ENCODE results near the gene TUBG2.

TUBG2 gene

GRCh38 chr17:42691021-42691545 is 32.0 kb downstream of the TUBG2 start:
- Histone ChIP-seq H2AK5ac (ENCODE audit: low read length) (no peak overlapping the region), H3K27ac (ENCODE audit: low read depth, low read length) (no peak overlapping the region), H3K4me2 (ENCODE audit: low read length) (no peak overlapping the region), H3K18ac (ENCODE audit: low read length) (no peak overlapping the region), H3K27me3 (ENCODE audit: insufficient read depth, low read length) (no peaks in the 10 kb centered on the region), H2AFZ (ENCODE audit: insufficient read depth, low read length, poor library complexity) (no peak overlapping the region), H2BK5ac (ENCODE audit: low read depth, low read length, poor library complexity) (no peak overlapping the region), H2BK12ac (ENCODE audit: low read length) (no peak overlapping the region), H2BK120ac (ENCODE audit: insufficient read depth, low read length, poor library complexity) (no peak overlapping the region), H3K23ac (ENCODE audit: low read length) (no peak overlapping the region), H3K14ac (ENCODE audit: low read length) (no peak overlapping the region), H3K4me3 (ENCODE audit: low read depth, low read length) (no peak overlapping the region), H3K4ac (ENCODE audit: low read depth, low read length) (no peak overlapping the region), H4K91ac (ENCODE audit: low read depth, low read length) (no peak overlapping the region), H3K36me3 (ENCODE audit: control insufficient read depth in 1 of 2, insufficient read depth in 2 of 2, low read length in 2 of 2) (peaks cover 0 to 2% of the 10 kb centered on the region in 2 experiments), H3K4me1 (ENCODE audit: control insufficient read depth in 1 of 2, insufficient read depth in 2 of 2, low read length in 2 of 2) (peaks cover 4% of the 10 kb centered on the region in 2 experiments), H3K79me2 (ENCODE audit: control insufficient read depth, insufficient read depth, low read length, poor library complexity) (no peaks in the 10 kb centered on the region), H4K8ac (ENCODE audit: low read depth, low read length) (no peak overlapping the region), H4K12ac (ENCODE audit: low read depth, low read length) (no peak overlapping the region), H3K9ac (ENCODE audit: low read length) (no peak overlapping the region), H3K9me3 (ENCODE audit: insufficient read depth, low read depth, low read length) (peaks cover 2% of the 10 kb centered on the region), H3K79me1 (ENCODE audit: low read length) (no peaks in the 10 kb centered on the region)
- DNase-seq = no peak
- WGBS (ENCODE audit: extremely low coverage, insufficient coverage, insufficient read length) = no CpG with 5 or more reads among the region's 12 CpGs

DNA sequence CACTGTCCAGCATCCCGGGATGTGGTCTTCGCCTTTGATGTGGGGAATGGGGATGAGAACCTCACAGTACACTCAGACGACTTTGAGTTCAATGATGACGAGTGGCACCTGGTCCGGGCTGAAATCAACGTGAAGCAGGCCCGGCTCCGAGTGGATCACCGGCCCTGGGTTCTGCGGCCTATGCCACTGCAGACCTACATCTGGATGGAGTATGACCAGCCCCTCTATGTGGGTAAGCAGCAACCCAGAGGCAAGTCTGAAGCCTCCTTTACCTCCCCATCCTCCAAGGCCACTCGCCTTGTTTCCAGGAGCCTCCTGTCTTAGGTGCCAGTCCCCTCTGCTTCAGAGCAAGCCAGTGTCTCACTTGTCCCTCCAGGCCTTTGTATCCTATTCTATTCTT is 33.4 kb downstream of the TUBG2 start:
- H3K79me2 ChIP-seq (ENCODE audit: control insufficient read depth, insufficient read depth, low read length, poor library complexity) = no peaks in the 10 kb centered on the region
- WGBS (ENCODE audit: extremely low coverage, insufficient coverage, insufficient read length) = no CpG with 5 or more reads among the region's 11 CpGs
- peaks cover 3% of the 10 kb centered on the region for H3K9me3 ChIP-seq (ENCODE audit: insufficient read depth, low read depth, low read length)
- no peak overlapping the region for H4K12ac ChIP-seq (ENCODE audit: low read depth, low read length)
- no peak overlapping the region for H2BK5ac ChIP-seq (ENCODE audit: low read depth, low read length, poor library complexity)
- H3K9ac ChIP-seq (ENCODE audit: low read length) = no peak overlapping the region
- no peak overlapping the region for H3K4me2 ChIP-seq (ENCODE audit: low read length)
- no peak overlapping the region for H2AK5ac ChIP-seq (ENCODE audit: low read length)
- DNase-seq = no peak
- no peaks in the 10 kb centered on the region for H3K79me1 ChIP-seq (ENCODE audit: low read length)
- no peak overlapping the region for H2AFZ ChIP-seq (ENCODE audit: insufficient read depth, low read length, poor library complexity)
- H2BK120ac ChIP-seq (ENCODE audit: insufficient read depth, low read length, poor library complexity) = no peak overlapping the region
- H3K18ac ChIP-seq (ENCODE audit: low read length) = no peak overlapping the region
- H4K91ac ChIP-seq (ENCODE audit: low read depth, low read length) = no peak overlapping the region
- no peak overlapping the region for H4K8ac ChIP-seq (ENCODE audit: low read depth, low read length)
- no peak overlapping the region for H3K27ac ChIP-seq (ENCODE audit: low read depth, low read length)
- H3K14ac ChIP-seq (ENCODE audit: low read length) = no peak overlapping the region
- no peak overlapping the region for H3K23ac ChIP-seq (ENCODE audit: low read length)
- H2BK12ac ChIP-seq (ENCODE audit: low read length) = no peak overlapping the region
- no peaks in the 10 kb centered on the region for H3K4me1 ChIP-seq (ENCODE audit: control insufficient read depth in 1 of 2, insufficient read depth in 2 of 2, low read length in 2 of 2)
- H3K27me3 ChIP-seq (ENCODE audit: insufficient read depth, low read length) = no peaks in the 10 kb centered on the region
- no peak overlapping the region for H3K4me3 ChIP-seq (ENCODE audit: low read depth, low read length)
- no peak overlapping the region for H3K4ac ChIP-seq (ENCODE audit: low read depth, low read length)
- H3K36me3 ChIP-seq (ENCODE audit: control insufficient read depth in 1 of 2, insufficient read depth in 2 of 2, low read length in 2 of 2) = peaks cover 0 to 4% of the 10 kb centered on the region in 2 experiments

GRCh38 chr17:42694524-42694923 is 35.4 kb downstream of the TUBG2 start:
- WGBS (ENCODE audit: extremely low coverage, insufficient coverage, insufficient read length) = no CpG with 5 or more reads among the region's 3 CpGs
- Histone ChIP-seq H3K36me3 (ENCODE audit: control insufficient read depth in 1 of 2, insufficient read depth in 2 of 2, low read length in 2 of 2) (peaks cover 0 to 4% of the 10 kb centered on the region in 2 experiments), H4K8ac (ENCODE audit: low read depth, low read length) (no peak overlapping the region)

GRCh38 chr17:42695500-42695899 is 36.4 kb downstream of the TUBG2 start:
- Histone ChIP-seq H2AFZ (ENCODE audit: insufficient read depth, low read length, poor library complexity) (no peak overlapping the region), H3K4me1 (ENCODE audit: control insufficient read depth in 1 of 2, insufficient read depth in 2 of 2, low read length in 2 of 2) (no peaks in the 10 kb centered on the region), H4K8ac (ENCODE audit: low read depth, low read length) (no peak overlapping the region), H3K79me2 (ENCODE audit: control insufficient read depth, insufficient read depth, low read length, poor library complexity) (no peaks in the 10 kb centered on the region), H3K23ac (ENCODE audit: low read length) (no peak overlapping the region), H2AK5ac (ENCODE audit: low read length) (no peak overlapping the region), H3K9ac (ENCODE audit: low read length) (no peak overlapping the region), H2BK120ac (ENCODE audit: insufficient read depth, low read length, poor library complexity) (no peak overlapping the region), H3K4me2 (ENCODE audit: low read length) (no peak overlapping the region), H3K14ac (ENCODE audit: low read length) (no peak overlapping the region), H3K27ac (ENCODE audit: low read depth, low read length) (no peak overlapping the region), H2BK12ac (ENCODE audit: low read length) (no peak overlapping the region), H3K36me3 (ENCODE audit: control insufficient read depth in 1 of 2, insufficient read depth in 2 of 2, low read length in 2 of 2) (peaks cover 0 to 4% of the 10 kb centered on the region in 2 experiments), H3K4me3 (ENCODE audit: low read depth, low read length) (no peak overlapping the region), H3K18ac (ENCODE audit: low read length) (no peak overlapping the region), H4K91ac (ENCODE audit: low read depth, low read length) (no peak overlapping the region), H4K12ac (ENCODE audit: low read depth, low read length) (no peak overlapping the region), H2BK5ac (ENCODE audit: low read depth, low read length, poor library complexity) (no peak overlapping the region), H3K27me3 (ENCODE audit: insufficient read depth, low read length) (no peaks in the 10 kb centered on the region), H3K79me1 (ENCODE audit: low read length) (no peaks in the 10 kb centered on the region), H3K9me3 (ENCODE audit: insufficient read depth, low read depth, low read length) (peaks cover 3% of the 10 kb centered on the region), H3K4ac (ENCODE audit: low read depth, low read length) (no peak overlapping the region)
- no CpG with 5 or more reads among the region's 20 CpGs for WGBS (ENCODE audit: extremely low coverage, insufficient coverage, insufficient read length)
- DNase-seq = no peak

More at GRCh38 chr17:42694524-42694923, 35.4 kb downstream of the TUBG2 start:
- Histone ChIP-seq H3K79me1 (ENCODE audit: low read length) (no peaks in the 10 kb centered on the region), H4K91ac (ENCODE audit: low read depth, low read length) (no peak overlapping the region), H3K4ac (ENCODE audit: low read depth, low read length) (no peak overlapping the region), H3K9me3 (ENCODE audit: insufficient read depth, low read depth, low read length) (peaks cover 3% of the 10 kb centered on the region), H3K79me2 (ENCODE audit: control insufficient read depth, insufficient read depth, low read length, poor library complexity) (no peaks in the 10 kb centered on the region), H2AK5ac (ENCODE audit: low read length) (no peak overlapping the region), H3K9ac (ENCODE audit: low read length) (no peak overlapping the region), H4K12ac (ENCODE audit: low read depth, low read length) (no peak overlapping the region), H2BK12ac (ENCODE audit: low read length) (no peak overlapping the region), H2BK5ac (ENCODE audit: low read depth, low read length, poor library complexity) (no peak overlapping the region), H3K18ac (ENCODE audit: low read length) (no peak overlapping the region), H2BK120ac (ENCODE audit: insufficient read depth, low read length, poor library complexity) (no peak overlapping the region), H3K14ac (ENCODE audit: low read length) (no peak overlapping the region), H3K23ac (ENCODE audit: low read length) (no peak overlapping the region), H3K4me1 (ENCODE audit: control insufficient read depth in 1 of 2, insufficient read depth in 2 of 2, low read length in 2 of 2) (no peaks in the 10 kb centered on the region), H3K4me3 (ENCODE audit: low read depth, low read length) (no peak overlapping the region), H2AFZ (ENCODE audit: insufficient read depth, low read length, poor library complexity) (no peak overlapping the region), H3K4me2 (ENCODE audit: low read length) (no peak overlapping the region), H3K27me3 (ENCODE audit: insufficient read depth, low read length) (no peaks in the 10 kb centered on the region), H3K27ac (ENCODE audit: low read depth, low read length) (no peak overlapping the region)
- DNase-seq = no peak
